HCT116 (cell line): ENCODE measurements around the gene B3GALNT2.
"Not testable (repeated sequence)": the region's sequence is repeated elsewhere in the genome, so short reads cannot be mapped to it uniquely, and the experiment has no call there.

ENCODE experiments used
- ELF1 ChIP-seq: IDR thresholded peaks from 2 replicates; pipeline ENCODE4 v1.6.1; 2012; ENCODE audit warnings: low read depth, borderline replicate concordance
- EZH2 ChIP-seq: fragments of 200-600 bp; sonication (generic); IDR thresholded peaks from 2 replicates; pipeline ENCODE4 v1.6.1; 2017; ENCODE audit warnings: antibody characterized with exemption, mixed run types
- POLR2A ChIP-seq: IDR thresholded peaks from 2 replicates; pipeline ENCODE4 v1.7.0; 2011; ENCODE audit warnings: borderline replicate concordance; ENCODE audit not compliant: insufficient read depth, insufficient read length; ENCODE audit errors: extremely low read depth
- POLR2AphosphoS5 ChIP-seq: IDR thresholded peaks from 2 replicates; pipeline ENCODE4 v1.6.1; 2011; ENCODE audit warnings: mild to moderate bottlenecking, low read depth, low read length, moderate library complexity
- TF ChIP-seq, protein P1 (sequence below), 3 experiments: fragments of 200-600 bp in 1 of 3; sonication (generic) in 1 of 3; IDR thresholded peaks in 2 of 3; conservative IDR thresholded peaks in 1 of 3; 2 replicates each; pipeline ENCODE4 v1.5.1; 2012 to 2017; ENCODE audit warnings: low read depth in 2 of 3, low read length in 2 of 3, antibody characterized with exemption in 1 of 3, borderline replicate concordance in 1 of 3, control low read depth in 1 of 3, mild to moderate bottlenecking in 1 of 3, mixed read lengths in 1 of 3, mixed run types in 1 of 3, moderate library complexity in 1 of 3; ENCODE audit not compliant: insufficient read depth in 1 of 3
- TF ChIP-seq, protein P2 (sequence below): IDR thresholded peaks from 2 replicates; pipeline ENCODE4 v1.6.1; 2012

- TF ChIP-seq POLR2AphosphoS5, EZH2, ELF1, POLR2A: not testable (repeated sequence)
- TF ChIP-seq, protein P1, sequence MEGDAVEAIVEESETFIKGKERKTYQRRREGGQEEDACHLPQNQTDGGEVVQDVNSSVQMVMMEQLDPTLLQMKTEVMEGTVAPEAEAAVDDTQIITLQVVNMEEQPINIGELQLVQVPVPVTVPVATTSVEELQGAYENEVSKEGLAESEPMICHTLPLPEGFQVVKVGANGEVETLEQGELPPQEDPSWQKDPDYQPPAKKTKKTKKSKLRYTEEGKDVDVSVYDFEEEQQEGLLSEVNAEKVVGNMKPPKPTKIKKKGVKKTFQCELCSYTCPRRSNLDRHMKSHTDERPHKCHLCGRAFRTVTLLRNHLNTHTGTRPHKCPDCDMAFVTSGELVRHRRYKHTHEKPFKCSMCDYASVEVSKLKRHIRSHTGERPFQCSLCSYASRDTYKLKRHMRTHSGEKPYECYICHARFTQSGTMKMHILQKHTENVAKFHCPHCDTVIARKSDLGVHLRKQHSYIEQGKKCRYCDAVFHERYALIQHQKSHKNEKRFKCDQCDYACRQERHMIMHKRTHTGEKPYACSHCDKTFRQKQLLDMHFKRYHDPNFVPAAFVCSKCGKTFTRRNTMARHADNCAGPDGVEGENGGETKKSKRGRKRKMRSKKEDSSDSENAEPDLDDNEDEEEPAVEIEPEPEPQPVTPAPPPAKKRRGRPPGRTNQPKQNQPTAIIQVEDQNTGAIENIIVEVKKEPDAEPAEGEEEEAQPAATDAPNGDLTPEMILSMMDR (IDR thresholded peaks at IDR 0.05 in 2 of 3, conservative IDR thresholded peaks at IDR 0.05 in 1 of 3; ENCODE audit: borderline replicate concordance in 1 of 3, insufficient read depth in 1 of 3, low read depth in 2 of 3, low read length in 2 of 3), result not testable (repeated sequence)
- TF ChIP-seq, protein P2, sequence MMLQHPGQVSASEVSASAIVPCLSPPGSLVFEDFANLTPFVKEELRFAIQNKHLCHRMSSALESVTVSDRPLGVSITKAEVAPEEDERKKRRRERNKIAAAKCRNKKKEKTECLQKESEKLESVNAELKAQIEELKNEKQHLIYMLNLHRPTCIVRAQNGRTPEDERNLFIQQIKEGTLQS, result not testable (repeated sequence)
Measured at GRCh38 chr1:235457856-235458255, 46.4 kb downstream of the B3GALNT2 start.
